Measurements from ENCODE around the gene PRAC1.
"Not testable (repeated sequence)": the region's sequence is repeated elsewhere in the genome, so short reads cannot be mapped to it uniquely, and the experiment has no call there.

Gene PRAC1

DNA sequence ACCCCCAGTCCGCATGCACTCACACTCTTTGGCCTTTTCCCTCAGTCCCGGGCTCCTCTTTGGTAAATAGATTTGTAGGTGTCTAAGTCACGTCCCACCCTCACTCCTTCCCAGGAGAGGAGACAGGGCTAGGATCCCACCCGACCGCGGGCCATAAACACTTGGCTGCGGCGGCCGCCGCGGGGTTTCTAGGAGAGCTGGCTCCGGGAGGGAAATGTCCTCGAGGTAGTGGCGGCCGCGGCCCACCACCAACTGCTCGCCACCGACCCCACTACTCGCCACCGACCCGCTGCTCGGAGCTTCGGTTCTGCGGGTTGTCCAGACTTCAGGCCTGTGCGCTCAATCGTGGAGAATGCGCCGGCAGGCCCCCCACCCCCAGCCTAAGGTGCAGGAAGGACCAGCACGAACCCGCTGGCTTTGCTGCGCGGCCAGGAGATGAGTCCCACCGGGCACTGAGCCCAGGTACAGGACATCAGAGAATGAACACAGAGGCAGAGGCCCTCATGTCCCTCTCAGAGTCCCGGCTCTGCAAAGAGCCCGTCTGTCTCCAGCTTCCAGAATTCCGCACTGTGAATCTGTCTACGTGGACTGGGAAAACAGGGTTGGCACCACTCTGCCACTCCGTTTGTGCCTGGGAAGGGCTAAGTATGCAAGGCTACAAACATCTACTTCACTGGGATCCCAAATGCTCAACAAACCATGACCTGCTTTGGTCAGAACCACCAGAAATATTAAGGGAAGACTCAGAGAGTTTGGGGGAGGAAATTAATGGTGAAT, 3.2 kb upstream of the PRAC1 start:
- DNase-seq: no peak

DNA sequence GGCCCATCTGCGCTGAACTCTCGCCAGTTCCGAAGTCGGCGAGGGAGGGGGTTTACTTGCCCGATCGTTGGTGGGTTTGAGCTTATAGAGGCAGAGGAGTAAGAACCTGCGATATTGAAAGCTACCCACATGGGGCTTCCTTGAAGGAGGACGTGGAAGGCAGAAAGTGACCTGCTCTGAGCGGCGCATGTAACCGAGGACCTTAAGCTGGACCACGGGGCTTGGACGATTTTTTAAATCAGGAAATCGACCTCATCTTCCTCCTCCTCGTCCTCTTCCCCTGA, 2.6 kb upstream of the PRAC1 start:
- DNase-seq: no peak

DNA sequence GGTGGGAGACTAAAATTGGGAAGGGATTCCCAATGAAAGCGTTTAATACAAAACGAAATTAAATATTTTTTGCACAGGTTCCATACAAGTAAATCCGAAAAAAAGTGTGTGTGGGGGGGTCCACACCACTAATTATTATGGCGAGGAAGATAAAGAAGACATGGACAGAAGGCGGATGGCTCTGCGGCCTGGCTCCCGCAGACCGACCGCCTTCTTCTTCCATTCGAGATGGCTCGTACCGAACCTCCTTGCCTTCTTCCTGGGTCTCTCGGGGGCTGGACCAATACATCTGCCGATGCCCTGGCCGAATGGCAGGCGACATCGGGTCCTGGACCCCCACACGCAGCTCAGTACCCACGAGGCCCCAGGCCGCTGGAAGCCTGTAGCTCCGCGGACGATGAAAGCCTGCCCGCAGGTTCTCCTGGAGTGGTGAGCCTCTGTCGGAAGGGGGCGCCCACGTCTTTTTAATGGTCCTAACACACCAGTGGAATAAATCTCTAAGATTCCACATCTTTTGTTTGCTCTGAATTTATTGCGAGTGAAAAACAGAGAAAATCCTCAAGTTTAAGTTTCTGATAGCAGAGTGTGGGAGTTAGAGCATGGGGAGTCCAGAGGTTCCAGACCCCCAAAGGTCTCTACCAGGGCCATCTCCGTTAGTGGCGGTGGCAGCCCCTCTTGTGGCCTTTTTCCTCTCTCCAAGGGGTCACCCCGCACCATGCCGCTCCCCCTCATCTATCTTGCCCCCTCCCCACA, 2.1 kb upstream of the PRAC1 start:
- DNase-seq: peak; percentile 73

DNA sequence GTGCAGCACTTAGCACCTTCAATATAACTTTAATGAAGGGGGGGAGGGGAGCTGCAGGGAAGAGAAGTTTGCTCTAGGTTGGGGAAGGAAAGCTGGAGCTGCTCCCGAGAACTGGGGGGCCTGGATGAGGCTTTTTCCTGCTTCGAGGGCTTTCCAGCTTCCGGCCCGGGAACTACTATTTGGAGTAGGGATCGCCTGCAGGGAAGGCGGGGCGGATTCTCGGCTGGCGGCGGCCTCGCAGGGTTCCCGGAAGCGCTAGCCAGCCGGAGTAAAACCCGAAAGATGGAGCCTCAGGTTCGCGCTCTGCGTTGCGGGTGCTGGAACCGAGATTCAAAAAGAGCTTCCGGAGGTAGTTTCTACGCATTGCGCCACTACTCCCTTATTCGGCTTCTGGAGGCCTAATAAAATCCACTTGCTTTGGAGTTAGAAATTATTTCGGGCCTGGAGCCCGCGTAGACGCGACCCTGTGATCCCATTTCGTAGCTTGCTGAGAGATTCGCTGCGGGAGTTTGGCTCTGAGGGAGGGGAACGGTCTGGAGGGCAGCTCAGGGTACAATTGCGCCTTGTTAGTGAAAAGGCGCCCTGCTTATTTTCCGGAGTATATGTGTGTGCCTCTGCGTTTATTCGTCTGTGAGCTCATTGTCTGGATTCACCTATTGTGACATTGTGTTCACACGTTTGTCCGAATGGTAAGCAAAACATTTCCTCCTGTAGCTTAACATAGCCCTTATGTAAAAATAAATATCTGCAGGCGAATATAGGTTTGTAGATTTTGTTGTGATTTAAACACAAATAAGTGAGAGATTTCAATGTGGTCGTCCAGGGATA, 1.3 kb upstream of the PRAC1 start:
- DNase-seq: no peak

DNA sequence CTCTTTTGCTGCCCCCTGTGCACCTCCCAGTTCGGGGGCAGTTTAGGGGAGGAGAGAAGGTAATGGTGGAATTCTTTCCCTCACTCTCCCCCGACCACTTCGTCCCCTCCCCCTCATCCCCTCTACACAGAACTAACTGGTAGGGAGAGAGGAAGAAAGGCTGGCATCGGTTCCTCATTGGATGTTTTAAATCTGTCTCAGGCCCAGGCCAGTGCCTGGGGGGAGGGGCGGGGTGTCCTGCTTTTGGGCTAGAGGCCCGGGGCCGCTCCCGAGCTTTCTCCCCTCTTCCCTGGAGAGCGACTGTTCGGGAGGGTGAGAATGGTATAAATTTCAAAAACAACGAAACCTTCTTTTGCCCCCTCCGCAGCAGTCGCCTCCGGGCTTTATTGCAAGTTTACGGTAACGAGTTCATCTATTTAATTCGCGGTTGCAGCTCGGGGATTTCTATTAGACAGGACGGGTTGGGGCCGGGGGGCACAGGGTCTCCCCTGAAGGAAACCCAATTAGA, 651 bp upstream of the PRAC1 start, which contains the start of gene PRAC2:
PRAC2 (plus strand) TSS at position 271 of the 508 bp plus-strand sequence. CDS start 1,226 bp downstream, outside the sequence.
- DNase-seq: no peak

DNA sequence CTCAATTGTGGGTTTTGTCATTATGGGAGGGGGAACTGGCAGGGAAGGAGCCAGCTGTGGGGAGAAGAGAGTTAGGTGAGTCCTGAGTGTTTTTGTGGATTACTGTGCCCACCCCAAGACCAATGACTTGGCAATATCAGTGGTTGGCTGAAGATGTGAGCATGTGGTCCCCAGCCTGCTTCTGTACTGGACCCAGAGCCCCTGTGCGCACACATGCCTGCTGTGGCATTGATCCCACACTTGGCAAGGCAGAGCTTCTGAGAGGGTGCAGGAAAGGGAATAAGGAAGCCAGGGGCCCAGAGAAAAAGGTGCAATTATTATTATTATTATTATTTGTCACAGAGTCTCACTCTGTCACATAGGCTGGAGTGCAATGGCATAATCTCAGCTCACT, 1.3 kb downstream of the PRAC1 start:
- no peak for DNase-seq

DNA sequence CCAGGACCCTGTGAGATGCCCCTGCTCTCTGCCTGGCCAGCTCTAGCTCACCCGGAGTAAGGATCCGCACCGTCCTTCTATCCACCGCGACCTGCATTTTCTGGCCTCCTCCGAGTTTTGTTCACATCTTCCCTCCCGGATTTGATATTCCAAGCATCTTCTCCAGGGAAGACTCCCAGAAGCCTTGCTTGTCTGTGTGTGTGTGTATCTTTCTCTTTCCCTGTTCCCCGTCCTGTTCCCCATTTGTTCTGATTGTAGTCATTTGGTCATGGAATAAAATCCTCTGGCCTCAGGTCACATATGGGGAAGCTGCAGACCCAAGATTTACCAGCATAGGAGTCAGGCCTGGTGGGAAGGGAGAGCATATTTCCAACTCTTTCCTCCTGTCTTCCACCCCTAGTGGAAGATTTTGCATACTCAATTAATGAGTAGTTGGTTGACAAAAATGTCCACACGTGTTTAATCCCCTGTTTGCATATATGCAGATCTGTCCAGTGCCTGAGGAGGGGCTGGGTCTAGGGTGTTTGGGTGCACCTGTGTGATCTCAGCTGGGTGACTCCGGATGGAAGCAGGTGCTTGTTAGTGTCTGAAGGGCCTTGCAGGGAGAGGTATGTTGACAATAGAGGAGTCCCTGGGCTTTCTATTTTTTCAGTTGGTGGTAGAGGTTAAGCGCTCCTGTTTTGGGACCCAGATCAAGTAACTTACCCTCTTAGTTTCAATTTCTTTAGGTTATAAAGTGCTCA, 1.9 kb downstream of the PRAC1 start:
- no peak for DNase-seq

DNA sequence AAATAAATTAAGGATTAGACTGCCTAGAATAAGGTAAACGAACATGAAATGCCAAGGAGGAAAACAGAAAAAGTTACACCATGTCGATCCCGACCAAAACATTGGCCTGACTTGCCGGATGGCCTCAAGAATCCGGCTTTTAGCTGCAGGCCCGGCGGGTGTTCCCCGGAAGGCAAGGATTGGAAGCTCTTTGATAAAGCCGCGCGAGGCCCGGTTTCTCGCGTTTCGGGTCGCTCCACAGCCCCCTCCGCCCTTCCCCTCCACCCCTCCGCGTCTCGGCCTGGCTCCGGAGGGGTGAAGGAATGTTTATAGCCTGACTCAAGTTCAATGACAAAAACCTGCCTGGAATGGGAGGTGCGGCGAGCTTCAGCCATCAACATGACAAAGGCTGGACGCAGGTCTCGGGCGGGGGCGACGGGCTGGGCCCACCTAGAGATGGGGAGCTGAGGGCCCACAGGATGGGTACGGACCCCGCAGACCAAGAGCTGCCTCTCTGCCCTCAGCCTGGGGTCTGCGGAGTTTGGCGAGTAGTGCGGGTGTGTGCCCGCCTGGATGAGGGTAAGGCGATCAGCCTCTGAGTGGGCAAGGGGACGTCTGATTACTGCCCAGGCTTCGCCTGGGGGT, 2.6 kb downstream of the PRAC1 start:
- DNase-seq: no peak

DNA sequence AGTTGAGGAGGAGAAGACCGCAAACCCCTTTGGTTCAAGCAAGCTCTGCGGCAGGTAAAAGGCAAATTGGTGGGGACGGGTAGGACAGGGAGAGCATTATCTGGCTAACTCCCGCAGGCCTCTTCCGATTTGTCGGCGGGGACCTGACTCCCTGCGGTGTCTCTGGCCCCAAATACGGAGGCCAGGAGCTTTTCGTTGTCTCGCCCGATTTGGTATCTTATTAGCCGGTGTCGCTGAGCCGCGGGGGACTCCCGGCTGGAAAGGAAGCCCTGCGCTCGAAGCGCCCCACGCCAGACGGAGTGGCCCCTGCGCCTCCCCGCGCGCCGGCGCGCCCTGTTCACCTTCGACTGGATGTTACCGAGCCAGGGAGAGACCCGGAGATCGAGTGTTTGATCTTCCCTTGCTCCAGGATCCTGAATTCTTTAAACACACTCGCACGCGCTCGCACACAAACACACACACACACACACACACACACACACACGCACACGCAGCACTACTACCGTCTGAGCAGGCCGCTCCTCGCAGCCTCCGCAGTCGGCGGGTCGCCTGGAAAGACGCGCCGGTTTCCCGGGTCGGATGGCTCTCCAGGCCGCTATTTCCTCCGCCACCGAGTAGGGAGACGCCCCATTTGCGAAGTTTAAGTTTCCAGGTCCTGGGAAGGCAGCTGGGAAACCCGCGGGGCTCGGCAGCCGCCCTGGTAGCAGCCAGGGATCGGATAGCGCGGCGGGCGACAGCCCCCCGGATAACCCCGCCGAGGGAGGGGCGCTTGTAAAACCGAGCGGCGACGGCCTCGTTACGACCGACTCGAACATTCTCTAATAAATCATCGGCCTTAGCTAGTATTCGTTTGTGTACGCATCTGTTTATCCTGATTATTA, 3.3 kb downstream of the PRAC1 start:
- no peak for DNase-seq

DNA sequence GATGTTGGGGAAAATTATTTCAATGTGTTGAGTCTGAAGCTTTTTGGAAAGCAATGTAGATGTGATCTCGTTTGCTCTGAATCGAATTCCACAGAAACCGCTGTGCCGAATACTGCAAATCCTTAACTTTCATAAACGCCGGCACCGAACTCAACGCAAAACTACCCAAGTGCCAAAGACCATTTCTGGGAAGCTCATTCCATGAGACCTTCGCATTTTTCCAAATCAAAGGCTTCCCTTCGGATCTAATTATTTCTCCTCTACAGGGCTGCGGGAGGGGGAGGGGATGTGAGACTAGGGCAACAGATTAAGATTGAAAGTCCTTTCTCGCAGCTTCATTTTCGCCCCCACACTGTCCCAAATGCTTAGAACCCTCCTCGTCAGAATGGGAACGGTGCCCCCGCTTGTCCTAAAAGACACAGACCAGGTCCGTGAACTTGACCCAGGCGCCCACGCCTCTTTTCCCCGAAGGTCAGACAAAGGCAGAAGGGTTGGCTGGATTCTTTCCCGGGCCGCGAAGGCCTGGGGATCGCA, 4.0 kb downstream of the PRAC1 start:
- DNase-seq: no peak

DNA sequence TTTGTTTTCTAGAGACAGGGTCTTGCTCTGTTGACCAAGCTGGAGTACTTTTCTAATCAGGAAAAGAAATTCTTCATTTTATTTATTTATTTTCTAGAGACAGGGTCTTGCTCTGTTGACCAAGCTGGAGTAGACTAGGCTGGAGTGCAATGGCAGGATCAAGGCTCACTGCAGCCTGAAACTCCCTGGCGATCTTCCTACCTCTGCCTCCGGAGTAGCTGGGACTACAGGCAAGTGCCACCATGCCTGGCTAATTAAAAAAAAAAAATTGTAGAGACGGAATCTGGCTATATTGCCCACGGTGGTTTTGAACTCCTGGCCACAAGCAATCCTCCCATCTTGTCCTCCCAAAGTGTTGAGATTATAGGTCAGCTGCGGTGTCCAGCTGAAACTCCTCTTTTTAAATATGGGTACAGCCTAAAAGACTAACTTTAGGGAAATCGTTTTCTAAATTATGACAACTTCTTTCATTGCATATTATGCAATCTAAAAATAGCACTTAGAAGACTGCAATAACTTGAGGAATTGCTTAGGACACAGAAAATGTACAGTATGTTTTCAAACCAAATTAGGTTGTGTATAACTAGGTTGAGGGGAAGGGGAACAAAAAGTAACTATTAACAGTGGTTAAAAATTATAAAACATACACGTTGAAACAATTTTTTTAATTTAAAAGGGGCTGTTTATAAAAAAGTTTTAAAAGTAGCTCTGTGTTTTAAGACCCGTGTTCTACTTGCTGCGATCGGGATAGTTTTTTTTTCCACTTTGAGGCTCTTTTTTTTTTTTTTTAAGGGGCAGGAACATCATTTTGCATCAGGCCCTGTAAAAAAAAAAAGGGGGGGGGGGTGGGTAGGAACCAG, 4.7 kb downstream of the PRAC1 start:
- DNase-seq: no peak

DNA sequence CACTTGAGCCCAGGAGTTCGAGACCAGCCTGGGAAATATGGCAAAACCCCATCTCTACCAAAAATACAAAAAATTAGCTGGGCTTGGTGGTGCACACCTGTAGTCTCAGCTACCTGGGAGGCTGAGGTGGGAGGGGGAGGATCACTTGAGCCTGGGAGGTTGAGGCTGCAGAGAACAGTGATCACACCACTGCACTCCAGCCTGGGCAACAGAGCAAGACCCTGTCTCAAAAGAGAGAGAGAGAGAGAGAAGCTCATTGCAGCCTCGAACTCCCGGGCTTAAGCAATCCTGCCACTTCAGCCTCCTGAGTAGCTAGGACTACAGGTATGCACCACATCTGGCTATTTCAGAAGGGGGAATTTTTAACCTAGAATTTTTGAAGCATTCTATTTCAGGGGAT, 5.8 kb downstream of the PRAC1 start:
- DNase-seq: not testable (repeated sequence)

DNA sequence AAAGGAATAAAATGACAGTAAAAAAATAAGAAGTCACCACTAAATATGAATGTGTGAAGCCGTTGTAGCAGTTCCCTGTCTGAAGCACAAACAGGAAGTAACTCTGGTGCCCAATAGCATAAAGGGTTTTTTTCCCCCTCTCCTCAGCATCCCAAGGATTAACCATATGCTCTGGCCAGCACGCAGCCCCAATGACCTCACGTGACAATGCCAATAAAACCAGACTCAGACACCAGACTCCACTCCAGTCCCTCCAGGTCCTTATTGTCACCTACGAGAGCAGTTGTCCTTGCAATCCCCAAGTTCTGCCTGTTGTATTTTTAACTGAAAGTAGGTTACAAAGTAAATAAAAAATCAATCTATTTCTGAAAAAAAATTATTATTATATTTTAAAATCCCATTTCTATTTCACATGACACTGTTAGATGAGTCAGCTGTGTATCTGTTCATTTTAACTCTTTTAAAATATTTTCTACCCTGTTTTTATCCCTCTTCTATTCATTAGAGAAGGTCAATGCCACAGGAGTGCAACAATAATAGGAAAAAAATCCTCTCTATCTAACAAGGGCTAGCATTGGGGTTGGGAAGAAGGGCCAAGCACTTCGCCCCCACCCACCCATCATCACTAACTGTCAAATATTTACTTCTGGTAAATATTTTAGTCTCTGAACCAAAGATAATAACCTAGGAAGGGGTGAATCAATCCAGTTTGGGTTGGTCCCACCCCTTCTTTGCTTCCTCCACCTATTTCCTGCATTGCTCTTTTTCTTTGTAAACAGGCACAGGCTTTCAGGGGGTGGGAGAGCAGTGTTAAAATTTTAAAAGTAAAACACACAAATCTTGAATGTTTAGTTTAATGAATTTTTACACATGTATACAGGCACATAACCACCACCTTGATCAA, 6.6 kb downstream of the PRAC1 start:
- no peak for DNase-seq

DNA sequence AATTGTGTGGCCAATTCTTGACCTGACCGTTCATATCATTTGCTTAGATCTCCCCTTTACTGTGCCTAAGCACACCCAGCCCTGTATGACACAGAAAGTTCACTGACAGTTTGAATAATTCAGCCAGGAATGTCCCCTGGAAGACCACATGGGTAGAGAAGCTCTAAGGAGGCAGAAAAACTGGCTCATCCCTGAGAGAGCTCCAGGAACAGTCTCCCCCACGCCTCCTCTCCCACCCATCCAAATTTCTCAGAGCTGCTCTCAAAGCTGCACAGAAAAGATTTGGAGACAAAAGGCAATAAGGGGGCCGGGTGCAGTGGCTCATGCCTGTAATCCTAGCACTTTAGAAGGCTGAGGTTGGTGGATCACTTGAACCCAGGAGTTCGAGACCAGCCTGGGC, 11.2 kb downstream of the PRAC1 start:
- DNase-seq: no peak

DNA sequence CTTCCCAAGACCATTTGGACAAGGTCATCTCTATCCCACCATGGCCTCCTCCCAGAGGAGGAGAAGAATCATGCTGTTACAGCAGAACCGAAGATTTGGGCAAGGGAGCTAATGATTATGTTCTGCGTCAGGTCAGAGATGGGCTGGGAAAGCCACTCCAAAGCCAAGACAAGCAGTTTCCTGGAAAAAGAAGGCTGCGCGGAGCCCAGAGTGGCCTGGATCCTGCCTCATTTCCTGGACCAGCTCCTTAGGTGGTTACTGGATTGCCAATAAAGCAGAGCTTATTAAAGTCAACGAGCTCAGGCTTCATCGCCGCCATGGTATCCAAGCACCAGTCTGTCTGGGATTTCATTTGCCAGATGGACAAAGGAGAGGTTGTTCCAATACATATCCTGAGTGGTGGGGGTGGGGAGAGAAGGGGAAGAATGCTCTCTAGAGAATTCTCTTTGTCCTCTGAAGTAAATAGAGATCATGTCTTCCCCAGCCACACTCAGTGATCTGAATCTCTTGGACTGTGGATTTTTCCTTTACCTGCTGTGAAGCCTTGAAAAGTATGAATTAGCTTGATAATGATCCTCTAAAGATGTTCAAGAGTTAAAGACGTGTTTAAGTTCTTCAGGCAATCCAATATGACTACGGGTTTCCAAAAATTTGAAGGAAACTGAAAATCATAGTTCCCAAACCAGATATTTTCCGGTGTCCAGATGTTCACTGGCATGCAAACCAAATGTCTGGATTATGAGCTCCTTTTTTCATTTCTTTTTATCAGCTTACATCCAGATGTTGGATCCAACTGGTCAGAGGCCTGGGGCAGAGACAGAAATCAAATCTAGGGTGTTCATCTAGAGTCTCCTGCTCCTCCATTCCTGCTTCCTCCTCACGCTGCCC, 17.7 kb downstream of the PRAC1 start:
- DNase-seq: no peak

DNA sequence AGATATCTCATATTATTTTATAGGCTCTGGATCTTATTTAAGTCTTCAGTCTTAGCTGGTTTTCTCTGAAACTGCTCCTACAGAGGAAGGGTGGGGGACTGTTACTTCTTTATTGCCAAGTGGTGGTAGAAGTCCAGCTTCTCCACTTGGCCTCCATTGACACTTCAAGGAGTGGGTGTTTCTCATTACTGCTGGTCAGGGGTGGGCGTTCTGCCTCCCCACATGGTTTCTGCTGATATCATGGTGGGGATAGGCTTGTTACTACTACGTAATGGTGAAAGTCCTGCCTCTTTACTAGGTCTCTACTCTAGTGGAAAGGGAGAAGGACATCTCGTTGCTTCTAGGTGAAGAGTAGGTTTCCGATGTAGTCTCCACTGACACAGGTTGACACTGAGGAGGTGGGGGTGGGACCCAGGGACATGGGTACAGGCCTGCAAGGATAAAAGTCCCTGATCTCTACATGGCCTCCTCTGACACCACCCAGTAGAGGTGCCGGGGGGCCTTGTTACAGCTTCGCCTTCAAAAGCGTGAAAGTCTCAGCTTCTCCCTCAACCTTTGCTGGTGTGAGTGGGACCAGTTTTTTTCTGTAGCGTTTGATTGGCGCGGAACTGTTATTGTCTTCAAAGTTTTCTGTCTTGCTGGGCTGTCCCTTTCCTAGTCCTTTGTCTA, 20.3 kb downstream of the PRAC1 start:
- no peak for DNase-seq

DNA sequence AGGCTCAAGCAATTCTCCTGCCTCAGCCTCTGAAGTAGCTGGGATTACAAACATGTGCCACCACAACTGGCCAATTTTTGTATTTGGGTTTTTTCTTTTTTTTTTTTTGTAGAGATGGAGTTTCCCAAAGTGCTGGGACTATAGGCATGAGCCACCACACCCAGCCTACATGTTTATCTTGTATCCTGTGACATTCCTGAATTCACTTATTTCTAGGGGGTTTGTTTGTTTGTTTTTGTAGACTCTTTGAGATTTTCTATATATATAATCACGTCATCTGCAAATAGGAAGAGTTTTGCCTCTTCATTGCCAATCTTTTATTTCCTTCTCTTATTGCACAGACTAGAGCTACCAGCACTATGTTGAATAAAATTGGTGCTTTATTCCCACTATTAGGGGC, 29.1 kb downstream of the PRAC1 start:
- no peak for DNase-seq

All from CD4-positive, alpha-beta T cell treated with Interleukin-12 subunit alpha and Interleukin-12 subunit beta, for 1 hour (primary cell).